Measurements from ENCODE around the gene GRID1. TPM values are rescaled to one million over a fixed set of nuclear protein-coding genes. Genes with fewer than 3 reads are reported as not detected.

The GRID1 gene
- polyA plus RNA-seq, 1 of the 3 experiments (the other 2 are of a cell fraction), result 0.13 TPM

DNA sequence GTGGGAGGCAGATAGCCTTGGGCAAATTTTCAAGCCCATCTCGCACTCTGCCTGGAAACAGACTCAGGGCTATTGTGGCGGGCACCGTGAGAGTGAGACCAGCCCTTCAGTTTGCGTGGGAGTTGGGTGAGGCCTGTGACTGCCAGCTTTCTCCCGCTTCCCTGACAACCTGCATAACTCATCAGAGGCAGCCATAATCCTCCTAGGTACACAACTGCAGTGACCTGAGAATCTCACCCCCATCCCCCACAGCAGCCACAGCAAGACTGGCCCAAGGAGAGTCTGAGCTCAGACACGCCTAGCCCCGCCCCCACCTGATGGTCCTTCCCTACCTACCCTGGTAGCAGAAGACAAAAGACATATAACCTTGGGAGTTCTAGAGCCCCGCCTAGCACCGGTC, 275.4 kb downstream of the GRID1 start:
- H3K4me1 ChIP-seq (ENCODE audit: control insufficient read depth in 1 of 2, insufficient read depth in 2 of 2, low read depth in 1 of 2, low read length in 1 of 2), result no peaks in the 10 kb centered on the region
- no peak overlapping the region for H3K4me2 ChIP-seq
- H3K9ac ChIP-seq, result no peak overlapping the region
- H3K27me3 ChIP-seq (ENCODE audit: insufficient read depth), result no peaks in the 10 kb centered on the region
- no peaks in the 10 kb centered on the region for H3F3A ChIP-seq (replicated peaks; ENCODE audit: insufficient read depth)
- ChIA-PET POLR2A (no interaction called here), CTCF (interaction anchor here (1.2 to 1.5 kb wide), 2 partner anchors 9 to 285 kb away, joined by 4 read pairs; no protein-coding TSS in a partner anchor)
- no peak overlapping the region for H2AFZ ChIP-seq (ENCODE audit: low read depth)
- no peaks in the 10 kb centered on the region for H3K79me2 ChIP-seq (ENCODE audit: insufficient read depth)
- no peaks in the 10 kb centered on the region for H3K36me3 ChIP-seq (replicated peaks in 1 of 2; ENCODE audit: control insufficient read depth in 1 of 2, insufficient read depth in 2 of 2, low read length in 1 of 2)
- WGBS (ENCODE audit: low lambda C conversion rate), result 75% methylated on average over 9 of the region's 9 CpGs
- no peak overlapping the region for H3K27ac ChIP-seq (ENCODE audit: low read depth in 2 of 2, low read length in 1 of 2)
- TF ChIP-seq CHD2 (IDR thresholded peaks at IDR 0.05; ENCODE audit: low read length, partially characterized antibody) (no peak), FOXJ3 (CRISPR knock-in tag; IDR thresholded peaks at IDR 0.05) (no peak), EZH2phosphoT487 (IDR thresholded peaks at IDR 0.05; ENCODE audit: borderline replicate concordance, low read depth) (no peak), SIN3A (IDR thresholded peaks at IDR 0.05; ENCODE audit: borderline replicate concordance, low read depth, low read length) (no peak)
- DNase-seq, result no peak
- no peaks in the 10 kb centered on the region for H4K20me1 ChIP-seq (ENCODE audit: insufficient read depth)
- H3K9me2 ChIP-seq, result no peaks in the 10 kb centered on the region
- H3K9me3 ChIP-seq, result no peaks in the 10 kb centered on the region; the same call in 1 of the 2 replicates
- no peak overlapping the region for H3K4me3 ChIP-seq (ENCODE audit: low read depth in 2 of 2, low read length in 1 of 2)

DNA sequence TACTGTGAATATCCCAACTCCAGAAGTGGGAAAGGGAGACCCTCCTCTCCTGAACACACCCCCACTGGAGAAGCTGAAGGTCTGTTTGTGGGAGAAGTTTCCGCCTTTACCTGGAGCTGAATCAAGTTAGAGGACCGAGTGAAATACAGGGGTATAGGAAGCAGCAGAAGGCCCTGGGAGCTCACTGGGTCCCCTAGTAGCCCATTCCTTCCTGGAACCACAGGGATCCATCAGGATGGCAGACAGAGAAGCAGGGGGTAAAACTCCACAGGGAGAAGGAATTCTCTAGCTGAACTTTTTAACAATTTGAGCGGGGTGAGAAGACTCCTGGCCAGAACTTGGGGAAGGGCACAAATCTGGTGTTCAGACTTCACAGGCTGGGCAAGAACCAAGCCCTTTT, 275.8 kb downstream of the GRID1 start:
- no peaks in the 10 kb centered on the region; the same call in 1 of the 2 replicates for H3K9me3 ChIP-seq
- no peak overlapping the region for H3K9ac ChIP-seq
- ChIA-PET POLR2A (no interaction called here), CTCF (interaction anchor here (1.2 to 1.9 kb wide), 3 partner anchors 10 to 286 kb away, joined by 4 read pairs; no protein-coding TSS in a partner anchor)
- H3K27me3 ChIP-seq (ENCODE audit: insufficient read depth), result no peaks in the 10 kb centered on the region
- WGBS (ENCODE audit: low lambda C conversion rate), result 52% methylated on average over 3 of the region's 3 CpGs
- TF ChIP-seq TCF12 (IDR thresholded peaks at IDR 0.05) (no peak), CHD2 (IDR thresholded peaks at IDR 0.05; ENCODE audit: low read length, partially characterized antibody) (no peak), JUND (IDR thresholded peaks at IDR 0.05) (no peak)
- TF ChIP-seq, protein P1, sequence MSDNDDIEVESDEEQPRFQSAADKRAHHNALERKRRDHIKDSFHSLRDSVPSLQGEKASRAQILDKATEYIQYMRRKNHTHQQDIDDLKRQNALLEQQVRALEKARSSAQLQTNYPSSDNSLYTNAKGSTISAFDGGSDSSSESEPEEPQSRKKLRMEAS (IDR thresholded peaks at IDR 0.05; ENCODE audit: low read depth), result no peak
- TF ChIP-seq, protein P2, sequence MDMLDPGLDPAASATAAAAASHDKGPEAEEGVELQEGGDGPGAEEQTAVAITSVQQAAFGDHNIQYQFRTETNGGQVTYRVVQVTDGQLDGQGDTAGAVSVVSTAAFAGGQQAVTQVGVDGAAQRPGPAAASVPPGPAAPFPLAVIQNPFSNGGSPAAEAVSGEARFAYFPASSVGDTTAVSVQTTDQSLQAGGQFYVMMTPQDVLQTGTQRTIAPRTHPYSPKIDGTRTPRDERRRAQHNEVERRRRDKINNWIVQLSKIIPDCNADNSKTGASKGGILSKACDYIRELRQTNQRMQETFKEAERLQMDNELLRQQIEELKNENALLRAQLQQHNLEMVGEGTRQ (IDR thresholded peaks at IDR 0.05; ENCODE audit: borderline replicate concordance, low read depth, low read length), result no peak
- H3F3A ChIP-seq (replicated peaks; ENCODE audit: insufficient read depth), result no peaks in the 10 kb centered on the region
- H4K20me1 ChIP-seq (ENCODE audit: insufficient read depth), result no peaks in the 10 kb centered on the region
- H3K79me2 ChIP-seq (ENCODE audit: insufficient read depth), result no peaks in the 10 kb centered on the region
- H3K36me3 ChIP-seq (replicated peaks in 1 of 2; ENCODE audit: control insufficient read depth in 1 of 2, insufficient read depth in 2 of 2, low read length in 1 of 2), result no peaks in the 10 kb centered on the region
- no peaks in the 10 kb centered on the region for H3K4me1 ChIP-seq (ENCODE audit: control insufficient read depth in 1 of 2, insufficient read depth in 2 of 2, low read depth in 1 of 2, low read length in 1 of 2)
- H3K4me2 ChIP-seq, result no peak overlapping the region
- H3K27ac ChIP-seq (ENCODE audit: low read depth in 2 of 2, low read length in 1 of 2), result no peak overlapping the region
- no peak overlapping the region for H2AFZ ChIP-seq (ENCODE audit: low read depth)
- no peaks in the 10 kb centered on the region for H3K9me2 ChIP-seq
- H3K4me3 ChIP-seq (ENCODE audit: low read depth in 2 of 2, low read length in 1 of 2), result no peak overlapping the region
- no peak for DNase-seq

DNA sequence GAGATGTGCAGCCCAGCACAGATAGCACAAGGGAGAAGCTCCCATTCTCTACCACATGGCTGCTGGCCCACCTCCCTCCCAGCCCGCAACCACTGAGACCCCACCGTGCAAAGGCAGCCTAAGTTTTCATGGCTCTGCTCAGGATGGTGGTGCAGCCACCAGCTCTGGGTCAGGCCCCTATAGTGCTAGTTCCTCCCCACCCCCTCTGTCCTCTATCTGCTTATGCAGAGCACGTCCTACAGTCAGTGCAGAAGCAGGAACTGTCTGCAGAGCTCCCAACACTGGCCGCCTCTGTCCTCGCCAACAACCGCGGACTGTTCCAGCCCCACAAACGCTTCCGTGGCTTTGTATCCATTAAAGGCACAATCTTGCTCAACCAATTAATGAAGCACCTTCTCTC, 278.9 kb downstream of the GRID1 start:
- Histone ChIP-seq H3F3A (replicated peaks; ENCODE audit: insufficient read depth) (no peaks in the 10 kb centered on the region), H3K9ac (no peak overlapping the region), H2AFZ (ENCODE audit: low read depth) (no peak overlapping the region), H3K9me2 (no peaks in the 10 kb centered on the region), H3K27me3 (ENCODE audit: insufficient read depth) (no peaks in the 10 kb centered on the region), H4K20me1 (ENCODE audit: insufficient read depth) (no peaks in the 10 kb centered on the region), H3K4me1 (ENCODE audit: control insufficient read depth in 1 of 2, insufficient read depth in 2 of 2, low read depth in 1 of 2, low read length in 1 of 2) (no peaks in the 10 kb centered on the region), H3K4me2 (no peak overlapping the region), H3K9me3 (no peaks in the 10 kb centered on the region; the same call in 1 of the 2 replicates), H3K79me2 (ENCODE audit: insufficient read depth) (no peaks in the 10 kb centered on the region), H3K4me3 (ENCODE audit: low read depth in 2 of 2, low read length in 1 of 2) (no peak overlapping the region), H3K36me3 (replicated peaks in 1 of 2; ENCODE audit: control insufficient read depth in 1 of 2, insufficient read depth in 2 of 2, low read length in 1 of 2) (no peaks in the 10 kb centered on the region), H3K27ac (ENCODE audit: low read depth in 2 of 2, low read length in 1 of 2) (no peak overlapping the region)
- ChIA-PET POLR2A (no interaction called here), CTCF (interaction anchor here (0.9 to 1.0 kb wide), 2 partner anchors 13 to 21 kb away, joined by 3 to 4 read pairs; no protein-coding TSS in a partner anchor)
- WGBS (ENCODE audit: low lambda C conversion rate), result 57% methylated on average over 7 of the region's 9 CpGs
- DNase-seq, result no peak
- TF ChIP-seq MXI1 (IDR thresholded peaks at IDR 0.05; ENCODE audit: low read depth, low read length) (no peak), SMC3 (IDR thresholded peaks at IDR 0.05; ENCODE audit: low read depth, low read length) (no peak), TEAD4 (IDR thresholded peaks at IDR 0.05; ENCODE audit: borderline replicate concordance, insufficient read depth) (no peak), EP300 (IDR thresholded peaks at IDR 0.05; ENCODE audit: borderline replicate concordance in 1 of 2, low read depth in 1 of 2, low read length in 1 of 2) (no peak), RFX5 (IDR thresholded peaks at IDR 0.05; ENCODE audit: low read length) (no peak), RXRA (IDR thresholded peaks at IDR 0.05; ENCODE audit: borderline replicate concordance, low read depth) (no peak)
- TF ChIP-seq, protein P1 (IDR thresholded peaks at IDR 0.05; ENCODE audit: low read depth), result no peak
- TF ChIP-seq, protein P3, sequence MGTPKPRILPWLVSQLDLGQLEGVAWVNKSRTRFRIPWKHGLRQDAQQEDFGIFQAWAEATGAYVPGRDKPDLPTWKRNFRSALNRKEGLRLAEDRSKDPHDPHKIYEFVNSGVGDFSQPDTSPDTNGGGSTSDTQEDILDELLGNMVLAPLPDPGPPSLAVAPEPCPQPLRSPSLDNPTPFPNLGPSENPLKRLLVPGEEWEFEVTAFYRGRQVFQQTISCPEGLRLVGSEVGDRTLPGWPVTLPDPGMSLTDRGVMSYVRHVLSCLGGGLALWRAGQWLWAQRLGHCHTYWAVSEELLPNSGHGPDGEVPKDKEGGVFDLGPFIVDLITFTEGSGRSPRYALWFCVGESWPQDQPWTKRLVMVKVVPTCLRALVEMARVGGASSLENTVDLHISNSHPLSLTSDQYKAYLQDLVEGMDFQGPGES (IDR thresholded peaks at IDR 0.05; ENCODE audit: low read depth, low read length), result no peak
- TF ChIP-seq, protein P4, sequence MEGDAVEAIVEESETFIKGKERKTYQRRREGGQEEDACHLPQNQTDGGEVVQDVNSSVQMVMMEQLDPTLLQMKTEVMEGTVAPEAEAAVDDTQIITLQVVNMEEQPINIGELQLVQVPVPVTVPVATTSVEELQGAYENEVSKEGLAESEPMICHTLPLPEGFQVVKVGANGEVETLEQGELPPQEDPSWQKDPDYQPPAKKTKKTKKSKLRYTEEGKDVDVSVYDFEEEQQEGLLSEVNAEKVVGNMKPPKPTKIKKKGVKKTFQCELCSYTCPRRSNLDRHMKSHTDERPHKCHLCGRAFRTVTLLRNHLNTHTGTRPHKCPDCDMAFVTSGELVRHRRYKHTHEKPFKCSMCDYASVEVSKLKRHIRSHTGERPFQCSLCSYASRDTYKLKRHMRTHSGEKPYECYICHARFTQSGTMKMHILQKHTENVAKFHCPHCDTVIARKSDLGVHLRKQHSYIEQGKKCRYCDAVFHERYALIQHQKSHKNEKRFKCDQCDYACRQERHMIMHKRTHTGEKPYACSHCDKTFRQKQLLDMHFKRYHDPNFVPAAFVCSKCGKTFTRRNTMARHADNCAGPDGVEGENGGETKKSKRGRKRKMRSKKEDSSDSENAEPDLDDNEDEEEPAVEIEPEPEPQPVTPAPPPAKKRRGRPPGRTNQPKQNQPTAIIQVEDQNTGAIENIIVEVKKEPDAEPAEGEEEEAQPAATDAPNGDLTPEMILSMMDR (IDR thresholded peaks at IDR 0.05), result no peak
- TF ChIP-seq, protein P5, sequence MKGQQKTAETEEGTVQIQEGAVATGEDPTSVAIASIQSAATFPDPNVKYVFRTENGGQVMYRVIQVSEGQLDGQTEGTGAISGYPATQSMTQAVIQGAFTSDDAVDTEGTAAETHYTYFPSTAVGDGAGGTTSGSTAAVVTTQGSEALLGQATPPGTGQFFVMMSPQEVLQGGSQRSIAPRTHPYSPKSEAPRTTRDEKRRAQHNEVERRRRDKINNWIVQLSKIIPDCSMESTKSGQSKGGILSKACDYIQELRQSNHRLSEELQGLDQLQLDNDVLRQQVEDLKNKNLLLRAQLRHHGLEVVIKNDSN (IDR thresholded peaks at IDR 0.05; ENCODE audit: borderline replicate concordance, low read depth), result no peak
